H1 (cell line): ENCODE results near the gene CTBP2. TPM values are rescaled to one million over a fixed set of nuclear protein-coding genes. Genes with fewer than 3 reads are reported as not detected.
A peak's percentile ranks its signal among the peaks of the same experiment; 100 is the strongest.

Experiments
- CTCF ChIA-PET: fragments of 300-600 bp; sonication (Branson Sonifier 250); formaldehyde crosslinking; loops from one replicate; lab custom pipeline; 2021; ENCODE audit not compliant: partially characterized antibody; lab: Charles Lee
- POLR2A ChIA-PET: fragments of 300-600 bp; sonication (Branson Sonifier 250); formaldehyde crosslinking; loops from one replicate; lab custom pipeline; 2021; ENCODE audit warnings: inconsistent platforms; ENCODE audit not compliant: partially characterized antibody; lab: Charles Lee
- DNase-seq, 2 experiments: peaks; one replicate each; pipeline versions ENCODE4 v3.0.0 to v3.0.0-alpha.2; 2010 to 2022; ENCODE audit warnings: low spot score in 2 of 2, low read depth in 1 of 2, mixed read lengths in 1 of 2
- FAIRE-seq: peaks from 2 replicates; lab custom pipeline; 2011; peaks lifted over from hg19 to GRCh38; lab: Jason Lieb, UNC
- H2AFZ ChIP-seq: 2 replicates; pipeline ENCODE4 v1.8.1; 2012; ENCODE audit warnings: low read length, inconsistent platforms
- H2AK5ac ChIP-seq: 2 replicates; pipeline ENCODE4 v1.6.1; 2013; ENCODE audit warnings: low read depth, low read length
- H2BK120ac ChIP-seq: replicated peaks from 2 replicates; pipeline ENCODE3; 2013; ENCODE audit warnings: low read depth, low read length, inconsistent platforms
- H2BK12ac ChIP-seq: 2 replicates; pipeline ENCODE4 v1.6.1; 2013; ENCODE audit warnings: low read depth, low read length
- H2BK15ac ChIP-seq: 2 replicates; pipeline ENCODE4 v1.6.1; 2013; ENCODE audit warnings: low read length
- H2BK20ac ChIP-seq: 2 replicates; pipeline ENCODE4 v1.6.1; 2013; ENCODE audit warnings: low read length
- H2BK5ac ChIP-seq: 2 replicates; pipeline ENCODE4 v1.6.1; 2013; ENCODE audit warnings: low read depth, low read length
- H3K14ac ChIP-seq: 2 replicates; pipeline ENCODE4 v1.6.1; 2013; ENCODE audit warnings: inconsistent platforms; ENCODE audit not compliant: insufficient read length
- H3K18ac ChIP-seq: 2 replicates; pipeline ENCODE4 v1.6.1; 2013; ENCODE audit warnings: low read length; ENCODE audit errors: extremely low read depth
- H3K23ac ChIP-seq: 2 replicates; pipeline ENCODE4 v1.6.1; 2013; ENCODE audit warnings: inconsistent platforms; ENCODE audit not compliant: insufficient read length
- H3K23me2 ChIP-seq: 2 replicates; pipeline ENCODE4 v1.6.1; 2013; ENCODE audit warnings: low read depth, low read length
- H3K27ac ChIP-seq: 2 replicates; pipeline ENCODE4 v1.6.1; 2011; ENCODE audit warnings: low read depth, low read length, inconsistent platforms
- H3K27me3 ChIP-seq, 4 experiments: replicated peaks in 1 of 4; 1 replicate in 1 of 4; 2 replicates in 3 of 4; pipeline versions ENCODE4 v1.6.1 to v1.8.1; 2011 to 2013; ENCODE audit warnings: low read length in 3 of 4, mild to moderate bottlenecking in 3 of 4, inconsistent platforms in 2 of 4, mixed read lengths in 2 of 4, moderate library complexity in 1 of 4; ENCODE audit not compliant: control insufficient read depth in 3 of 4, insufficient read depth in 3 of 4; ENCODE audit errors: extremely low read depth in 1 of 4
- H3K36me3 ChIP-seq, 4 experiments: 2 replicates each; pipeline versions ENCODE4 v1.6.1 to v1.8.1; 2011 to 2013; ENCODE audit warnings: mild to moderate bottlenecking in 4 of 4, low read length in 3 of 4, moderate library complexity in 2 of 4, control low read depth in 1 of 4, inconsistent platforms in 1 of 4; ENCODE audit not compliant: insufficient read depth in 4 of 4, control insufficient read depth in 2 of 4
- H3K4ac ChIP-seq: replicated peaks from 2 replicates; pipeline ENCODE3; 2013; ENCODE audit warnings: low read length, low read depth, mixed read lengths, inconsistent platforms; ENCODE audit not compliant: insufficient read length
- H3K4me1 ChIP-seq, 4 experiments: replicated peaks in 1 of 4; 1 replicate in 1 of 4; 2 replicates in 3 of 4; pipeline versions ENCODE4 v1.6.1 to v1.8.1; 2011 to 2013; ENCODE audit warnings: low read length in 3 of 4, inconsistent platforms in 2 of 4, mixed read lengths in 1 of 4; ENCODE audit not compliant: insufficient read depth in 4 of 4, control insufficient read depth in 3 of 4
- H3K4me2 ChIP-seq, 2 experiments: 2 replicates each; pipeline versions ENCODE4 v1.6.1 to v1.8.1; 2011 to 2013; ENCODE audit warnings: low read depth in 2 of 2, low read length in 2 of 2, control low read depth in 1 of 2, inconsistent platforms in 1 of 2, mild to moderate bottlenecking in 1 of 2; ENCODE audit not compliant: insufficient read depth in 1 of 2
- H3K4me3 ChIP-seq, 4 experiments: fragments of 200-600, 300-600 bp in 1 of 4; sonication (generic), shearing (Covaris generic), sonication (Bioruptor Twin) in 1 of 4; 2 replicates each; pipeline versions ENCODE4 v1.5.1 to v1.8.1; 2011 to 2016; ENCODE audit warnings: low read length in 4 of 4, low read depth in 3 of 4, control low read depth in 2 of 4, inconsistent platforms in 2 of 4, mild to moderate bottlenecking in 2 of 4, mixed read lengths in 1 of 4, moderate library complexity in 1 of 4; ENCODE audit not compliant: insufficient read depth in 2 of 4; ENCODE audit errors: extremely low read depth in 1 of 4
- H3K56ac ChIP-seq: replicated peaks from 2 replicates; pipeline ENCODE3; 2013; ENCODE audit warnings: low read depth, mild to moderate bottlenecking, mixed read lengths, low read length, inconsistent platforms; ENCODE audit not compliant: insufficient read length
- H3K79me1 ChIP-seq: 2 replicates; pipeline ENCODE4 v1.6.1; 2013; ENCODE audit warnings: low read depth, low read length, control low read depth
- H3K79me2 ChIP-seq, 2 experiments: 2 replicates each; pipeline versions ENCODE4 v1.6.1 to v1.8.1; 2012 to 2013; ENCODE audit warnings: low read length in 2 of 2, mild to moderate bottlenecking in 2 of 2, inconsistent platforms in 1 of 2; ENCODE audit not compliant: insufficient read depth in 2 of 2, control insufficient read depth in 1 of 2
- H3K9ac ChIP-seq, 4 experiments: replicated peaks in 1 of 4; 1 replicate in 1 of 4; 2 replicates in 3 of 4; pipeline versions ENCODE4 v1.6.1 to v1.8.1; 2011 to 2013; ENCODE audit warnings: low read depth in 3 of 4, low read length in 3 of 4, control low read depth in 2 of 4, mild to moderate bottlenecking in 2 of 4, moderate library complexity in 2 of 4, inconsistent platforms in 1 of 4; ENCODE audit errors: extremely low read depth in 1 of 4
- H3K9me3 ChIP-seq, 2 experiments: 2 replicates each; pipeline versions ENCODE4 v1.6.1 to v1.8.1; 2012 to 2013; ENCODE audit warnings: mild to moderate bottlenecking in 2 of 2, moderate library complexity in 2 of 2, control low read depth in 1 of 2, inconsistent platforms in 1 of 2, low read depth in 1 of 2, low read length in 1 of 2, mixed read lengths in 1 of 2; ENCODE audit not compliant: insufficient read depth in 2 of 2
- H4K20me1 ChIP-seq, 2 experiments: replicated peaks in 1 of 2; 2 replicates each; pipeline versions ENCODE3 to v1.8.1; 2011 to 2013; ENCODE audit warnings: inconsistent platforms in 2 of 2, low read length in 2 of 2, mild to moderate bottlenecking in 1 of 2; ENCODE audit not compliant: insufficient read depth in 2 of 2, control insufficient read depth in 1 of 2
- H4K5ac ChIP-seq: 2 replicates; pipeline ENCODE4 v1.6.1; 2013; ENCODE audit warnings: low read length, low read depth, mixed read lengths, inconsistent platforms; ENCODE audit not compliant: insufficient read length
- H4K8ac ChIP-seq: 2 replicates; pipeline ENCODE4 v1.8.0; 2013; ENCODE audit warnings: mild to moderate bottlenecking, moderate library complexity, low read length, inconsistent platforms; ENCODE audit not compliant: insufficient read depth; ENCODE audit errors: extremely low read depth
- H4K91ac ChIP-seq: replicated peaks from 2 replicates; pipeline ENCODE3; 2013; ENCODE audit warnings: low read length, mixed read lengths, inconsistent platforms; ENCODE audit not compliant: insufficient read length
- GABPA ChIP-seq: IDR thresholded peaks from 2 replicates; pipeline ENCODE4 v1.6.1; 2011; ENCODE audit warnings: mild to moderate bottlenecking, low read length, moderate library complexity, borderline replicate concordance; ENCODE audit not compliant: insufficient read depth
- HDAC6 ChIP-seq: IDR thresholded peaks from one replicate; pipeline ENCODE4 v1.7.1; 2012; ENCODE audit warnings: low read depth, mild to moderate bottlenecking, inconsistent platforms, low read length, moderate library complexity
- JUN ChIP-seq: IDR thresholded peaks from 2 replicates; pipeline ENCODE4 v1.6.1; 2011; ENCODE audit warnings: low read depth, mild to moderate bottlenecking, improper control_type of control experiment, low read length
- NRF1 ChIP-seq: IDR thresholded peaks from 2 replicates; pipeline ENCODE4 v1.6.1; 2011; ENCODE audit warnings: mild to moderate bottlenecking, low read depth, low read length, improper control_type of control experiment
- POLR2AphosphoS5 ChIP-seq: IDR thresholded peaks from 2 replicates; pipeline ENCODE4 v1.6.1; 2011; ENCODE audit warnings: low read depth, low read length
- RBBP5 ChIP-seq: IDR thresholded peaks from 2 replicates; pipeline ENCODE4 v1.7.1; 2012; ENCODE audit warnings: low read depth, mild to moderate bottlenecking, inconsistent platforms, low read length, moderate library complexity, borderline replicate concordance
- RFX5 ChIP-seq: IDR thresholded peaks from 2 replicates; pipeline ENCODE4 v1.6.1; 2011; ENCODE audit warnings: low read depth, low read length, improper control_type of control experiment, borderline replicate concordance
- RNF2 ChIP-seq: fragments of 200-900, 300-1000 bp; sonication (generic); IDR thresholded peaks from 2 replicates; pipeline ENCODE4 v1.7.1; 2016; ENCODE audit warnings: borderline replicate concordance, low read depth, mild to moderate bottlenecking, antibody characterized with exemption, low read length; ENCODE audit not compliant: poor library complexity, severe bottlenecking; ENCODE audit errors: missing control alignments
- SRF ChIP-seq: IDR thresholded peaks from 2 replicates; pipeline ENCODE4 v1.6.1; 2011; ENCODE audit warnings: mild to moderate bottlenecking, low read depth, low read length, moderate library complexity
- TAF1 ChIP-seq: IDR thresholded peaks from 2 replicates; pipeline ENCODE4 v1.6.1; 2011; ENCODE audit warnings: mild to moderate bottlenecking, low read depth, low read length
- TCF12 ChIP-seq: IDR thresholded peaks from 2 replicates; pipeline ENCODE4 v1.6.1; 2011; ENCODE audit warnings: low read depth, mild to moderate bottlenecking, low read length
- USF2 ChIP-seq: IDR thresholded peaks from 2 replicates; pipeline ENCODE4 v1.6.1; 2011; ENCODE audit warnings: low read length, improper control_type of control experiment
- WGBS, 2 experiments: shearing (Covaris generic) in 1 of 2; methylation state at CpG; one replicate each; pipeline versions ENCODE4 v1.1.6 to v1.1.7; 2013 to 2015; ENCODE audit warnings: low lambda C conversion rate in 2 of 2, mixed read lengths in 2 of 2, inconsistent platforms in 1 of 2, low coverage in 1 of 2, missing lambda C conversion rate in 1 of 2; ENCODE audit not compliant: insufficient replicate concordance in 2 of 2, insufficient coverage in 1 of 2, insufficient read length in 1 of 2; ENCODE audit errors: extremely low coverage in 1 of 2, missing lambda C conversion rate in 1 of 2; 5-methylcytosine and 5-hydroxymethylcytosine counted together
- polyA plus RNA-seq, 7 experiments: library from polyadenylated mRNA; depleted of rRNA in 3 of 7; stranded (reverse) in 5 of 7; unstranded in 2 of 7; fragments of >200 nt in 5 of 7; fragments of 200-250 nt in 2 of 7; gene quantifications; 1 replicate in 5 of 7; 2 replicates in 1 of 7; 4 replicates in 1 of 7; pipeline versions ENCODE4 v1.2.1 to v1.2.3, GENCODE V29; 2011 to 2013; ENCODE audit warnings: missing spikeins in 2 of 7, mixed read lengths in 2 of 7
- total RNA-seq: library from RNA; stranded (reverse); fragmentation: NEBNext Ultra II Directional; extraction: Animal tissue kit (Norgen Biotek cat#: 25700); gene quantifications from 2 replicates; pipeline ENCODE4 v1.2.1, GENCODE V29; 2021

CTBP2 gene
- total and polyA plus RNA-seq, 2 of the 8 experiments (the other 6 are each of a cell fraction or from before 2014, with no cell fraction given) = 208 to 221 TPM

GRCh38 chr10:125149680-125150047 is 10.7 kb downstream of the CTBP2 start:
- peak overlapping the region; percentile 98; the same call in 1 of the 2 replicates for H2BK5ac ChIP-seq
- H3K4ac ChIP-seq = peak overlapping the region; percentile 50
- DNase-seq (no peak), FAIRE-seq (no peak)
- 0 out of 2 replicates have a peak overlapping the region, but pooled peaks have one; percentile 25 for H3K18ac ChIP-seq
- peaks cover 0 to 44% (median 4%) of the 10 kb centered on the region in 4 experiments; a peak in 6 of 8 replicates for H3K36me3 ChIP-seq
- H3K79me1 ChIP-seq = peaks cover 12% of the 10 kb centered on the region
- H2AK5ac ChIP-seq = peak overlapping the region; percentile 99
- ChIA-PET CTCF (interaction anchor here (1.0 to 2.0 kb wide), 3 partner anchors 13 to 83 kb away, joined by 3 to 6 read pairs (median 5); no protein-coding TSS in a partner anchor), POLR2A (interaction anchor here (0.6 to 3.9 kb wide), 8 partner anchors 8 to 157 kb away, joined by 3 to 22 read pairs (median 4); partner anchors contain the start of gene CTBP2)
- peak overlapping the region; percentile 50 to 79; a peak in 3 of 4 replicates for H3K4me2 ChIP-seq
- peak overlapping the region; percentile 98; the same call in 1 of the 2 replicates for H2BK12ac ChIP-seq
- no peaks in the 10 kb centered on the region for H3K9me3 ChIP-seq
- no peak overlapping the region for H3K9ac ChIP-seq
- WGBS, 2 experiments = 82% methylated on average over 7 of the region's 7 CpGs; no CpG with 5 or more reads in 1 of the 2 experiments
- no peak overlapping the region for H3K23ac ChIP-seq
- peak overlapping the region; percentile 36 for H4K91ac ChIP-seq
- H2BK120ac ChIP-seq = peak overlapping the region; percentile 18
- peaks cover 3% of the 10 kb centered on the region for H3K23me2 ChIP-seq
- H3K27me3 ChIP-seq = no peaks in the 10 kb centered on the region
- no peak overlapping the region for H2AFZ ChIP-seq
- peaks cover 43% of the 10 kb centered on the region in 2 experiments for H4K20me1 ChIP-seq
- H3K14ac ChIP-seq = no peak overlapping the region
- H4K5ac ChIP-seq = no peak overlapping the region
- peak overlapping the region in 1 of 4 experiments; percentile 16; a peak in 1 of 8 replicates for H3K4me3 ChIP-seq
- no peak overlapping the region; the same call in 1 of the 2 replicates for H2BK20ac ChIP-seq
- no peak overlapping the region for H2BK15ac ChIP-seq
- peaks cover 73 to 97% of the 10 kb centered on the region in 2 experiments for H3K79me2 ChIP-seq
- H3K56ac ChIP-seq = no peak overlapping the region
- peak overlapping the region; percentile 37; the same call in 1 of the 2 replicates for H3K27ac ChIP-seq
- H4K8ac ChIP-seq = peak overlapping the region; percentile 74; the same call in 1 of the 2 replicates
- H3K4me1 ChIP-seq = peaks cover 42 to 62% (median 51%) of the 10 kb centered on the region in 4 experiments
- TF ChIP-seq RBBP5 (no peak), POLR2AphosphoS5 (no peak), TCF12 (no peak), JUN (no peak), TAF1 (no peak), USF2 (no peak), RFX5 (no peak), SRF (no peak), RNF2 (no peak), GABPA (no peak), NRF1 (no peak), HDAC6 (no peak)
